GM12878 (cell line): Measurements from ENCODE around the gene TET2. TPM values are rescaled to one million over a fixed set of nuclear protein-coding genes. Genes with fewer than 3 reads are reported as not detected.

ENCODE experiments used
- ATAC-seq: fragments of 200-7000 bp; cut with Tn5 transposase; 3 replicates; pipeline ENCODE4 v1.9.1; 2020; ENCODE audit warnings: mild to moderate bottlenecking, moderate library complexity
- BruUV-seq: library from RNA; stranded (reverse); fragments of 400-500 nt; replicated peaks from 2 replicates; lab custom pipeline; 2021; lab: Mats Ljungman, UMichigan
- CTCF ChIA-PET: fragments of 300-600 bp; sonication (Branson Sonifier 250); formaldehyde crosslinking; extraction: SDS; loops from one replicate; lab custom pipeline; 2021; ENCODE audit warnings: inconsistent platforms; lab: Yijun Ruan, JAX
- POLR2A ChIA-PET: fragments of 350-600 bp; formaldehyde crosslinking; extraction: SDS; loops from one replicate; lab custom pipeline; 2021; ENCODE audit warnings: inconsistent platforms; lab: Charles Lee
- RAD21 ChIA-PET: fragments of 300-600 bp; sonication (Branson Sonifier 250); formaldehyde crosslinking; loops from one replicate; lab custom pipeline; 2023; ENCODE audit warnings: antibody characterized with exemption; ENCODE audit not compliant: unreplicated experiment; lab: Charles Lee
- SMC1A ChIA-PET: fragments of 300-600 bp; sonication (Branson Sonifier 250); formaldehyde crosslinking; loops from one replicate; lab custom pipeline; 2023; ENCODE audit not compliant: unreplicated experiment, uncharacterized antibody; lab: Charles Lee
- DNase-seq: peaks from one replicate; pipeline ENCODE4 v3.0.0-alpha.2; 2011; ENCODE audit warnings: low read depth, low spot score
- FAIRE-seq: peaks from 3 replicates; lab custom pipeline; 2011; peaks lifted over from hg19 to GRCh38; lab: Jason Lieb, UNC
- H2AFZ ChIP-seq: 2 replicates; pipeline ENCODE4 v1.6.0; 2011; ENCODE audit warnings: low read depth, low read length, control low read depth; ENCODE audit not compliant: control insufficient read depth
- H3K27ac ChIP-seq: 2 replicates; pipeline ENCODE4 v1.5.1; 2011; ENCODE audit warnings: control low read depth; ENCODE audit not compliant: control insufficient read depth, insufficient read depth
- H3K27me3 ChIP-seq, 2 experiments: replicated peaks in 1 of 2; 2 replicates each; pipeline versions ENCODE4 v1.6.0 to v1.6.1; 2011; ENCODE audit warnings: low read length in 1 of 2; ENCODE audit not compliant: control insufficient read depth in 2 of 2, insufficient read depth in 2 of 2
- H3K36me3 ChIP-seq, 2 experiments: 2 replicates each; pipeline ENCODE4 v1.5.1; 2011; ENCODE audit warnings: low read length in 1 of 2; ENCODE audit not compliant: control insufficient read depth in 2 of 2, insufficient read depth in 2 of 2
- H3K4me1 ChIP-seq: 2 replicates; pipeline ENCODE4 v1.6.1; 2011; ENCODE audit warnings: mild to moderate bottlenecking, low read length, moderate library complexity, mixed read lengths; ENCODE audit not compliant: control insufficient read depth, insufficient read depth
- H3K4me2 ChIP-seq: 2 replicates; pipeline ENCODE4 v1.6.0; 2011; ENCODE audit warnings: control low read depth; ENCODE audit not compliant: control insufficient read depth, insufficient read depth
- H3K4me3 ChIP-seq: fragments of 200-600 bp; sonication (generic); 2 replicates; pipeline ENCODE4 v1.5.1; 2016
- H3K79me2 ChIP-seq: 2 replicates; pipeline ENCODE4 v1.6.0; 2011; ENCODE audit warnings: low read length; ENCODE audit not compliant: control insufficient read depth, insufficient read depth
- H3K9ac ChIP-seq: 2 replicates; pipeline ENCODE4 v1.8.0; 2011; ENCODE audit warnings: low read length, control low read depth, mixed read lengths; ENCODE audit not compliant: control insufficient read depth, insufficient read depth
- H3K9me3 ChIP-seq: replicated peaks from 3 replicates; pipeline ENCODE4 v1.5.1; 2011; ENCODE audit warnings: mild to moderate bottlenecking, low read length; ENCODE audit not compliant: control insufficient read depth, insufficient read depth
- H4K20me1 ChIP-seq: 2 replicates; pipeline ENCODE4 v1.6.0; 2011; ENCODE audit not compliant: control insufficient read depth, insufficient read depth
- BRCA1 ChIP-seq: IDR thresholded peaks from 2 replicates; pipeline ENCODE4 v1.6.1; 2011; ENCODE audit warnings: low read depth, low read length, improper control_type of control experiment
- CREB1 ChIP-seq: IDR thresholded peaks from 2 replicates; pipeline ENCODE4 v1.6.1; 2012; ENCODE audit warnings: low read depth, mild to moderate bottlenecking, inconsistent platforms
- CUX1 ChIP-seq: IDR thresholded peaks from 2 replicates; pipeline ENCODE4 v1.6.1; 2012; ENCODE audit warnings: improper control_type of control experiment, low read depth, low read length; ENCODE audit not compliant: insufficient replicate concordance
- EED ChIP-seq: sonication (generic); IDR thresholded peaks from 2 replicates; pipeline ENCODE4 v1.6.1; 2016; ENCODE audit warnings: antibody characterized with exemption, low read depth
- EZH2 ChIP-seq: IDR thresholded peaks from 2 replicates; pipeline ENCODE4 v1.6.1; 2012; ENCODE audit warnings: low read depth, mild to moderate bottlenecking, control low read depth, inconsistent platforms, low read length, borderline replicate concordance; ENCODE audit not compliant: control insufficient read depth
- FOXM1 ChIP-seq: IDR thresholded peaks from 2 replicates; pipeline ENCODE4 v1.6.1; 2012; ENCODE audit warnings: low read depth, mild to moderate bottlenecking, inconsistent platforms, low read length, moderate library complexity
- GATAD2B ChIP-seq: fragments of 450-650 bp; conservative IDR thresholded peaks from 2 replicates; pipeline ENCODE4 v1.6.1; 2017; ENCODE audit warnings: low read depth, mild to moderate bottlenecking, moderate library complexity
- IKZF2 ChIP-seq, 2 experiments: fragments of 450-650 bp; IDR thresholded peaks; 2 replicates each; pipeline ENCODE4 v1.6.1; 2017; ENCODE audit warnings: mild to moderate bottlenecking in 2 of 2, moderate library complexity in 2 of 2
- IRF4 ChIP-seq: IDR thresholded peaks from 2 replicates; pipeline ENCODE4 v1.6.1; 2011; ENCODE audit warnings: low read depth, low read length
- MEF2A ChIP-seq: IDR thresholded peaks from 2 replicates; pipeline ENCODE4 v1.6.1; 2011; ENCODE audit warnings: low read depth, mild to moderate bottlenecking, low read length, moderate library complexity; ENCODE audit not compliant: insufficient read depth
- MYC ChIP-seq: IDR thresholded peaks from 2 replicates; pipeline ENCODE4 v1.6.1; 2011; ENCODE audit warnings: mild to moderate bottlenecking, low read length, moderate library complexity, inconsistent platforms; ENCODE audit not compliant: insufficient read depth, insufficient replicate concordance, insufficient read length, severe bottlenecking
- NFIC ChIP-seq: IDR thresholded peaks from 2 replicates; pipeline ENCODE4 v1.6.1; 2012; ENCODE audit warnings: low read depth, mild to moderate bottlenecking, inconsistent platforms, low read length, moderate library complexity
- POLR2A ChIP-seq: IDR thresholded peaks from 2 replicates; pipeline ENCODE4 v1.6.1; 2011; ENCODE audit warnings: low read depth, mild to moderate bottlenecking, low read length
- POLR2AphosphoS5 ChIP-seq: IDR thresholded peaks from 2 replicates; pipeline ENCODE4 v1.6.1; 2011; ENCODE audit warnings: mild to moderate bottlenecking, low read length, inconsistent platforms
- RBBP5 ChIP-seq: fragments of 200-600 bp; sonication (generic); conservative IDR thresholded peaks from 2 replicates; pipeline ENCODE4 v1.6.1; 2016
- SPI1 ChIP-seq: IDR thresholded peaks from 2 replicates; pipeline ENCODE4 v1.6.1; 2011; ENCODE audit warnings: low read depth, mild to moderate bottlenecking, low read length, moderate library complexity, borderline replicate concordance; ENCODE audit not compliant: insufficient read depth
- STAT3 ChIP-seq: IDR thresholded peaks from 2 replicates; pipeline ENCODE4 v1.6.1; 2011; ENCODE audit warnings: low read depth, low read length, improper control_type of control experiment
- ZBED1 ChIP-seq: IDR thresholded peaks from 2 replicates; pipeline ENCODE4 v1.6.1; 2016; ENCODE audit warnings: borderline replicate concordance
- ZNF384 ChIP-seq: IDR thresholded peaks from 2 replicates; pipeline ENCODE4 v1.6.1; 2012; ENCODE audit warnings: low read depth, mild to moderate bottlenecking, low read length, improper control_type of control experiment, borderline replicate concordance
- WGBS: methylation state at CpG from one replicate; pipeline ENCODE4 v1.1.6; 2016; ENCODE audit warnings: low lambda C conversion rate; ENCODE audit not compliant: insufficient replicate concordance, insufficient coverage; ENCODE audit errors: missing lambda C conversion rate; 5-methylcytosine and 5-hydroxymethylcytosine counted together
- in situ Hi-C: fragments of 300-500 bp; cut with MboI; formaldehyde crosslinking; loops from 9 replicates; pipeline ENCODE4 v1.14.3; 2018; ENCODE audit warnings: mixed read lengths
- intact Hi-C: fragments of 100-400 bp; cut with micrococcal nuclease; formaldehyde crosslinking; loops from one replicate; pipeline ENCODE4 v1.14.2; 2022; ENCODE audit not compliant: unreplicated experiment
- polyA plus RNA-seq, 11 experiments: library from polyadenylated mRNA; depleted of rRNA in 4 of 11; unstranded in 6 of 11; stranded (reverse) in 5 of 11; fragments of >200 nt; fragmentation: Nextera tagmentation in 4 of 11; fragmentation: Illumina TruSeq in 1 of 11; extraction: Ambion mirVana in 4 of 11; extraction: Trizol in 1 of 11; gene quantifications; 1 replicate in 1 of 11; 2 replicates in 10 of 11; pipeline versions ENCODE4 v1.2.1 to v1.2.3, GENCODE V29; 2011 to 2016; ENCODE audit warnings: inconsistent platforms in 2 of 11, missing spikeins in 2 of 11, low read depth in 1 of 11
- total RNA-seq, 4 experiments: library from RNA; depleted of rRNA in 3 of 4; stranded (reverse); fragments of >200 nt in 3 of 4; fragmentation: Illumina TruSeq in 1 of 4; extraction: Trizol in 1 of 4; gene quantifications; 2 replicates each; pipeline versions ENCODE4 v1.2.1 to v1.2.3, GENCODE V29; 2013 to 2021

The TET2 gene
- total and polyA plus RNA-seq, 10 of the 15 experiments (the other 5 are each of a cell fraction or from before 2014, with no cell fraction given) = 3.7 to 49.0 (median 27.5) TPM

- peak; percentile 49 for ATAC-seq
- Histone ChIP-seq H3K9ac (no peak overlapping the region; the same call in 1 of the 2 replicates), H3K4me2 (peak overlapping the region; percentile 54), H4K20me1 (no peaks in the 10 kb centered on the region), H3K4me1 (peaks cover 48% of the 10 kb centered on the region), H2AFZ (no peak overlapping the region; the same call in 1 of the 2 replicates), H3K27me3 (no peaks in the 10 kb centered on the region), H3K79me2 (peaks cover 85% of the 10 kb centered on the region), H3K36me3 (peaks cover 0 to 18% of the 10 kb centered on the region in 2 experiments), H3K27ac (peak overlapping the region; percentile 80), H3K4me3 (peak overlapping the region; percentile 9; the same call in 1 of the 2 replicates), H3K9me3 (peaks cover 4% of the 10 kb centered on the region)
- in situ Hi-C loops = no loop called here
- no TSS peak for BruUV-seq
- intact Hi-C loops = loop anchor here (5.0 kb wide), 1 partner anchor 276 kb away; the partner anchor contains the start of gene PPA2
- ChIA-PET SMC1A (interaction anchor here (0.7 to 3.2 kb wide), 16 partner anchors 9 to 280 kb away, joined by 3 to 19 read pairs (median 4); no protein-coding TSS in a partner anchor), CTCF (interaction anchor here (1.0 to 3.1 kb wide), 8 partner anchors 9 to 470 kb away, joined by 3 to 14 read pairs (median 4); partner anchors contain the start of gene PPA2), RAD21 (interaction anchor here (0.8 to 2.1 kb wide), 5 partner anchors 18 to 153 kb away, joined by 3 to 13 read pairs (median 4); no protein-coding TSS in a partner anchor), POLR2A (interaction anchor here (0.9 to 1.3 kb wide), 2 partner anchors 10 to 17 kb away, joined by 3 read pairs; no protein-coding TSS in a partner anchor)
- peak; percentile 75 for FAIRE-seq
- peak; percentile 35 for DNase-seq
- 65% methylated on average over 5 of the region's 5 CpGs for WGBS
- 0 out of 2 replicates have a peak, but pooled peaks have one; percentile 10 for TF ChIP-seq MEF2A
- TF ChIP-seq POLR2AphosphoS5 = no peak
- TF ChIP-seq ZNF384 = no peak
- peak; percentile 38 to 47; a peak in 2 of 4 replicates for TF ChIP-seq IKZF2 (IDR thresholded peaks at IDR 0.05)
- no peak for TF ChIP-seq ZBED1
- TF ChIP-seq RBBP5 = no peak
- no peak for TF ChIP-seq CUX1
- no peak for TF ChIP-seq CREB1
- TF ChIP-seq EED = peak; percentile 51; the same call in 1 of the 2 replicates
- no peak for TF ChIP-seq STAT3
- TF ChIP-seq IRF4 = no peak
- no peak for TF ChIP-seq GATAD2B
- 0 out of 2 replicates have a peak, but pooled peaks have one; percentile 17 for TF ChIP-seq FOXM1
- no peak for TF ChIP-seq EZH2
- TF ChIP-seq BRCA1 = no peak
- no peak for TF ChIP-seq POLR2A
- peak; percentile 16; the same call in 1 of the 2 replicates for TF ChIP-seq NFIC
- TF ChIP-seq MYC = no peak
- TF ChIP-seq SPI1 = peak; percentile 36; the same call in 1 of the 2 replicates
Measured at GRCh38 chr4:105196523-105197145, 50.0 kb downstream of the TET2 start.
